NCI-H1417 treated with DMSO at 0.1 percent for 48 hours (cell line): ENCODE measurements around the gene STC2.

ENCODE experiments used
- DNase-seq: peaks from one replicate; lab custom pipeline; 2025; lab: John Stamatoyannopoulos, UW

Gene STC2

DNA sequence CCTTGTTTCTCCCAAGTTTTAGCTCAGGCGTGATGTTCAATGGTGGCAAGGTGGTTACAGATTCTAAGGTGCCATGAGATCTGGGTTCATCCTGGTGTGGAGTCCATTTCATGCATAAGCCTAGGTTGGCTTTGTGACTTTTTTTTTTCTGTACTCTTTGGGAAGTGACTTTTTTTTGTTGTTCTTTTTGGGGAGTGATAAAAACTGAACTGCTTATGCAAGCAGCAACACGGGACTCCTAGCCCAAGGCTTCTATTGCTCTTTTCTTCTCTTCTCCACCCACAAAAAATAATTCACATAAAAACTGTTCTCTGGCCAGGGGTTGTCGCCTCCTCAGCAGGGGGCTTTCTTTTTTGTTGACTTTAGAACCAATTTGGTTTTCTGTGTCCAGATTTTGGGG is 15.4 kb downstream of the STC2 start:
- DNase-seq = no peak

DNA sequence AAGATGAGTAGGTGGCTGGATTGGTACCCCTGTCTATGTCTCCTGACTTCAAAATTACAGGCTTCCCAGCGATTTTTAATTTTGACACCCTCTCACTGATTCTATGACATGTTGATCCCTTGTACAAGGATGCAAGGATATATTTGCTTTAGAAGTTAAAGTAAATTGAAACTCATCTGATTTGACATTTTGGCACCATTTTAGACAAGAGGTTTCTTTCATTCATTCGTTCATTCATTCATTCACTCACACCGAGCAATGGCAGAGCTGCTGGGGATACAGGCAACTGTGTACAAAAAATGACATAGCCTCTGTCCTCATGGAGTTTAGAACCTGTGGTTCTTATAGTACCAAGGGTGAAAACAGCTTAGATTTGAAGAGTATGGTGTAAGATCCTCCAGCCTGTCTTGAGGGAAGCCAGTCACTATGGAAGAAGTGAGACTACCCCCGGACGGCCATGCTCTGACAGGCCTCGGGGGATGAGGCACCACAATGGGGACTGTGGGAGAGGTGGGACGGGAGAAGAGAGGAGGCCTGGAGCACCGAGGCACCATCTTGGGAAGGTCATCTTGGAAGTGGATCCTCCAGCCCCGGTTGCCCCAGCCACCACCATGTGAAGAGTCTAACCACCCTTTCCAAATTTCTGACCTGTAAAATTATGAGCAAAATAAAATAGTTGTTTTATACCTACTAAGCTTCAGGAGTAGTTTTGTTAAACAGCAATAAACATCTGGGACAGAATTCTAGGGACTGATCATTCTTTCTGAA is 16.2 kb downstream of the STC2 start:
- no peak for DNase-seq

DNA sequence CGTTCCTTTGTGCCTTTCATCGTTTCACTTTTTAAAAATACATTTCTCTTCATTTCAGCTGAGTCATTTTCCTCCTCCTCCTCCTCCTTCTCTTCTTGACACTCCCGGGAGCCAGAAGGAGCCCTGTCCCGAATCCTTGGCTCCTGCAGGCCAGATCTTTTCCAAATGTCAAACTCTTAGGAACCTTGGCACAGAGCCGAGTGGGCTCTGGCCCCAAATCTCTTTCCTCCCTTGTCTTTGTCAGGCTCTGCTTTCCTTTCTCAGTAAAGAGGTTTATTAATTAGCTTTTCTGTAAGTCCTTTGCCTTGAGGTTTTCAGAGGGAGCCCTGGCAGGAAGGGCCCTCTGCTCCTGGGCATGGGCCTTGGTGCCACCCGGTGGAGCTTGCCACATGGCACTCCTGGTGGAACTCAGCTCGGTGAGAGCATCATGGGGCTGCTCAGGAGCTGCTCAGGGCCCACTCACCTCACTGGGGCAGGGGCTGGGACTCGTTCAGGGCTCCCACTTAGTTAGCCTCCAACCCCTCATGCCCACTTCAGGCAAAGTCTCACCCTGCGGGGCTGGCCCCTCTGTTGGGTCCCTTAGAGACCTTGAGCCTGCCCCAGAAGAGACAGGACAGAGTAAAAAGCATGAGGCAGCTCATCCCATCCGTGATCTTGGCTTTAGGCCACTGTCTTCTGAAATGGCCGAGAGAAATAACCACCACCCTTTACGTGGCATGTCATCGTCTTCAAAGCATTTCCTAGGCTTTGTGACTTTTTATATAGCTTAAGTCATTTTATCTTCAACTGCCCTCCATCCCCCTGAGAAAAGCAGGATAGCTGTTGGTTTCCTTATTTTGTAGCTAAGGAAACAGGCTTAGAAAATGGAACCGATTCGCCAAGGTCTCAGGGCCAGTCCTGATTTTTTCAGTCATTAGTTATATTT is 17.1 kb downstream of the STC2 start:
- DNase-seq = no peak

DNA sequence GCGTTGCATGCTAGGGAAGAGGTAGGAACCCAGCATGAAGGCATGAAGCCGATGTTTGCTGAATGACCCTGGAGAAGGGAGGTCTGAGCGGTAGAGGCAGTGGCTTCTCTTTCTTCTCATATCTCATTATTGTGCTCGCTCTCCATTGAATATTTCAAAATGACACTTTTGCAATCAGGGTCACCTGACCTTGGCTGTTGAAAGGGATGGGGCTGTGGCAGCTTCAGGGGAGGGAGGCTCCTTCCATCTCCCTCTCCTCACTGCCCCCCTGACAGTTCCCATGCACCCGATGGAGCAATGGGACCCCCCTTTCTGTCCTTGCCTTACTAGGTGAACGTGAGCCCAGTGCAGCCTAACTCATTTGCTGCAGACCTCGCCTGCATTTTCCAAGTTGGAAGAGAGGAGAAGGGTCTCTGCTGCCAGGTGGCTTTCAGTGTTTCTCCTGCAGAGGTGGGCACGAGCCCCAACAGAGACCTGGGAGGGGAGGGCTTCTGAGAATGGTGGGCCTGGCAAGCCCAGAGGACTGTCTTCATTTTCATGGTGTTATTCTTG is 17.9 kb downstream of the STC2 start:
- DNase-seq = no peak

DNA sequence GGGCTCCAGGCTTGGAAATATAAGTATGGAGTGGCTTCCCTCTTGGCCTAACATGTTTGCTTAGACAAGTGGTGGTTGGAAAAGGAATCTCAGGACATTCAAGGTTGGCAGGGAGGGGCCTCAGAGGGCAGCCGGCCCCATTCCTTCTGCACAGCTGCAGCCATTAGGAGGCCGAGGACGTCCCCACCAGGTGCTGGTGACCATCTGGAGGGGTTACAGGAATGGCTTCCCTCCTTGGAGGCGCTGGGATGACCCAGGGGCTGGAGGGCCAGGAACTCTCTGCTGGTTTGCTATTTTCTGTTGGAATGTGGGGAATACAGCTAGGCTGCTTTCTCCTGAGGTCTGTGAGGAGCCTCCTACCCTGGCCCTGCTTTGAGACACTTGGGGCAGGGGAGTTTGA is 18.5 kb downstream of the STC2 start:
- no peak for DNase-seq

DNA sequence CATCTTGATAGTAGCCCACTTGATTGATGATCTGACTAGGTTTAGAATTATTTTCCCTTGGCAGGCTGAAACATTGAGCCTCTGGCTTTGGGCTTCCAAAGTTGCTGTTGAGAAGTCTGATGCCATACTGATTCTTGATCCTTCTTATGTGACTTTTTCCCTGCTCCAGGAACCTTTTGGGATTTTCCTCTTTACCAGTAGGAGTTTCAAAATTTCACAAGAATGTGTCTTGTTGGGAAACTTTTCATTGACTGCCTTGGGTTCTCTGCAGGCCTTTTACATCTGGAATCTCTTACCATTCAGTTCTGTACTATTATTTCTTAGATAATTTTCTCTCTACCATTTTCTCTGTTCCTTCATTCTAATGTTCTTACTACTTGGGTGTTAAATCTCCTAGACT is 20.0 kb downstream of the STC2 start:
- no peak for DNase-seq

DNA sequence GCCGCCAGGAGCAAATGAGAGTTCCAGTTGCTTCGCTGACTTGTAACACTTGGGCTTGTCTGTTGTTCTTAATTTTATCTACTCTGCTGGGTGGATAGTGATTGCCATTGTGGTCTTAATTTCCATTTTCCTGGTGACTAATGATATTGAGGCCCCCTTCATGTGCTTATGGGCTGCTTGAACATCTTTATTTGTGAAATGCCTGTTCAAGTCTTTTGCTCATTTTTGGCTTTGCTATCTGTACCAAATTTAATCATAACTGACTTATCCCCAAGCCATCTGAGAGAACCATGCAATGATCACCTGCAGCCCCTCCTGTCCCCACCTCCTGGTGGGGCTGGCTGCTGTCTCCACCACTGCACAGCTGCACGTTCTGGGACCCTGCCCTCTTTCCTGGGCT is 20.5 kb downstream of the STC2 start:
- DNase-seq = no peak

DNA sequence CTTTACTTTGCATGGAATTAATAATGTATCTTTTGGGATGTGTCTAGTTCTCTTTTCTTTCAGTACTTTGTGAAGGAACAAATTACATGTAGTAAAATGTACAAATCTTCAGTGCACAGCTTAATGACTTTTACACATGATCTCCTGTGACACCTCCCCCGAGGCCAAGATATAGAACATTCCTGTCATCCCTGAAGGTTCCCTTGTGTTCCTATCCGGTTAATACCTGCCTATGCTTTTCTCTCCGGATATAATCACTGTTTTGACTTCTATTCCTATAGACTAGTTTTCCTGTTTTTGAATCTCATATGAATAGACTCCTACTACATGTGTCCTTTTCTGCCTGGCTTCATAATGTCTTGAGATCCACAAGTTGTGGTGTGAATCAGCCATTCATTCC is 21.5 kb downstream of the STC2 start:
- DNase-seq = no peak

DNA sequence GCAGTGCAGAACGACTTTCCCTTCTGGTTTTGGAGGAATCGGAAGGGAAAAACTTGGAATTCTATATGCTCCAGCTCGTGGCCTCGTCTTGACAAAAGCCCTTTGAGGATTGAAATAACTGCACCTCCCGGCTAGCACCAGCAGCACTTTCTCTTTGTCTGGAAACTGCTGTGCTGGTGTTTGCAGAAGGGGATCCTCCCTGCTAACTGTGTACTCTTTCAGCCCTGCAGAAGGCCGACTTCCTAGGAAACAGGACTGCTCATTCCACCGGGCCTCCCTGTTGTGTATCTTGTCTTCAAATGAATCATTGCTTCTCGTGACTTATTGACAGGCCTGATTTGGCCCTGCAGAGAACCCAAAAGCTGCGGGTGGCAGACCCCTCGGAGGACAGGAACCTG is 23.6 kb downstream of the STC2 start:
- DNase-seq = no peak

DNA sequence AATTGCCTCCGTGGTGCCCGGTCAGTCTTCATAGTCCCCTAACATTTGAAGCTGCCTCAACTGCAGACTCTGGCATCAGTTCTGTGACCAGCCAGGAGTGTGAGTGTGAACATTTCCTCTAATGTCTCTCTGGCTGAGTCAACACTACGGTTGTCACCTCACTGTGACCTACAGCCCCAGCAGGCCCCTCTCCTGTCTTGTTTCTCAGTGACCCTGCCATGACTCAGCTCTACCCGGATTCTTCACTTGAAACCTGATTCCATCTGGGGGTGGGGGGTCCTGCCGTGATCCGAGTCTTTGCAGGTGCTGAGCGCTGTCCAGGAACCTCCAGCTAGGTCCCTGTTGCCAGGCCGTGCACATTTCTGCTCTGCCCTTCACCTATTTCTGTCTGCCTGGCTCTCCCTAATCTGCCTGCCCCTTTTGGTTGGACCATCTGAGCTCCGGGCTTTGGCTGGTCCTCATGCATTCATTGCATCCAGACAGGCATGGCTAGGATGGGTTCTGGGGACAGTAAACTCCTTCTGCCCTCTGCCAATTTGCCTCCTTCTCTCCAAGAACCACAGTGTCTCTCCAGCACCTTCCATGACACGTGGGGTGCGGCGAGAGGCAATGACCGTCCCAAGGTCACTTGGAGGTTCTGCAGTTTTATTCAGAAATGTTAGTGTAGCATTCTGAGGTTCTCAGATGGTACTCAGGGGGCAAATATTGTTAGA is 24.2 kb downstream of the STC2 start:
- no peak for DNase-seq

DNA sequence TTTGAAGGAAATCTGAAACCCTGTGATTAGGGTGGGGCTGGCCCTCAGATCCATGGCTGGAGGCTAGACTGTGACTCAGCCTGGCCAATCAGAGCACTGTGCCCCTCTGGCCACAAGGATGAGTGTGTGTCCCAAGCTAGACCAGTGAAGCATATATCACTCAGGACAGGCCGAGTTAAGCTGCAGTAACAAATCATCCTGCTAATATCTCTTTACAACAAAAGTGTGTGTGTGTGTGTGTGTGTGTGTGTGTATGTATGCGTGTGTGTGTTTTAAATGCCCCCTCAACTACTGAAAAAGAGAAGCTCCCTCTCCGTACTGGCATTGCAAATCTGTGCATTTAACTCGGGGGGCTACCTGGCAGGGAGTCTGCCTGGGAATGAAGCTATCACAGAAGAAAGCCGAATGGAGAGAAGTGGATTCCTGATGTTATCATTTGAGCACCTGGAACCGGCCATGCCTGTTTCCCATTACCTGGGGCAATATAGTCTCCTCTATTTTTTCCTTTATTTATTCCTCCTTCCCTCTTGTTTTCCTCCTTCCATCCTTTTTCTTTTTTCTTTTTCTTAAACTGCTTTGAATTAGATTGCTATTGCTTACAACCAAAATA is 25.6 kb downstream of the STC2 start:
- DNase-seq = no peak

DNA sequence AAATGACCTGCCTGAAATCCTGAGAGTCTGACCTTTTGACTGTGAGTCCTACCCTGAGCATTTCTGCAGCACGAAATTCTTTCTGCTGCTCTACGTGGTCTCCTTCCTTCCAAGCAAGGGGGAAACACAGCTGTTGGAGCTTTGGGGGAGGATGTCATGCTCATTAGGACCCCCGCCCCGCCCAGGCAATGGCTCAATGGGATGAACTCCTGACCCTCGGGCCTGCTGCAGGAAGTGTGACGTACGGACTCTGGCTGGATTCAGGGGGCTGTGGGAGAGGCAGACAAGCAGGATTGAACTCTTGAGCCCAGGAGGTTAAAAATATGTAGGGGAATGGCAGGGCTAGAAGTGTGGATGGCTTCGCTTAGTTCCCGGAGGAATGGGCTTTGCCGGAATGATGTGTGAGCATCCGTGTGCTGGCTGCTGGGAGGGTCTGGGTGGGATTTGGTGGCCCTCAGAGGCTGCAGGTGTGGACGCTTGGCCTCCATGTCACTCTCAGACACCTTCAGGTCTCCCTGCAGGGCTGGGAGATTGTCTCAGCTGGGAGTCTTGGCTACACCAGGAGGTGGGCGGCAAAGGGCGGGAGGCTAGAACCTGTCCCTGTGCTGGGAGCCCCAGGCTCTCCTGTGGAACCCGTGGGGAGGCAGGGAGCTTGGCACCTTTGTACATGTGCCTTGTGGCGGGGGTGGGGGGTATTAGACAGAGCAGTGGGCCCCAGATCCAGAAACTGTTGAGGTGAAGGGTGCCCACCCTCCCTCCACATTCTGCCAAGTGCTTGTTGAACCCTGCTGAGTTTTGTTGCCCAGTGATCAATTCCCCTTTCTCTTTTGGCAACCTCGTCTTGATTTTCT is 26.3 kb downstream of the STC2 start:
- no peak for DNase-seq

DNA sequence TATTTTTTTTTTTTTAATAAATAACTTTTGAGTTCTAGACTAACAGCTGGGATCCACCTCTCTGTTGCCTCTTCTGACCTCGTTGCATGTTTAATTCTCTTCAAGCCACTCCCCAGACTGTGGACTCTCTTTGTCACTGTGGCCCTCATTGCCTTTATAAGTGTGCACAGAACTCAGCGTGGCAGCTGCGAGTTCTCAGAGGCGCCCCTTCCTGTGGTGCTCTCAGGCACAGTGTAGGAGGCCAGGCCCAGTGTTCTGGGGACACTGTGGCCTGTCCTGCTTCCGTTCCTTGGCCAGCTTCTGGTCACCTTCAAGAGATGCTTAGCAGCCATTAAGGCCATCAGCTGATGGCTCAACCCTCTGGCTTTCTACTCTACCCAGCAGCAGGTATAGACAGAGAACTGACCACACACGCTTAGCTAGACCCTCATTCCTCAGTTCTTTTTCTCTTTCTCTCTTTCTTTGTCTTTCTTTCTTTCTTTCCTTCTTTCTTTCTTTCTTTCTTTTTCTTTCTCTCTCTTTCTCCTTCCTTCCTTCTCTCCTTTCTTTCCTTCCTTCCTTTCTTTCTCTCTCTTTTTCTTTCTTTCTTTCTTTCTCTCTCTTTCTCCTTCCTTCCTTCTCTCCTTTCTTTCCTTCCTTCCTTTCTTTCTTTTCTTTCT is 27.7 kb downstream of the STC2 start:
- no peak for DNase-seq

DNA sequence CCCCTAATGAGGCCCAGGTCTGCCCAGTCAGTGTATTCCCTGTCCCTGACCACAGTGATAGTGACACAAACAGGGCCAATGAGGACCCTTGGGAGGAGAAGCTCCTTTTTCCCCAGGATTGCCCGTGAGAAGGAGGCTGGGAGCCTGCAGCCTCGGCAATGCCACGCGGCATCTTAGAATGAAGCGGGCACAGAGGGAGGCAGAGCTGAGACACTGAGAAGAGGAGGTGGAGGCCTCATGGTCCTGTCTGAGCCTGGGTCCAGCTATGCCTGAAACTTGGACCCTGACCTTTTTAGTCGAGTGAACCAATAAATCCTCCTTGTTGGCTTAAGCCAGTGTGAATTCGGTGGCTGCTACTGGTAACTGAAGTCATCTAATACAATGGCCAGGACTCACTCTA is 28.4 kb downstream of the STC2 start:
- no peak for DNase-seq

DNA sequence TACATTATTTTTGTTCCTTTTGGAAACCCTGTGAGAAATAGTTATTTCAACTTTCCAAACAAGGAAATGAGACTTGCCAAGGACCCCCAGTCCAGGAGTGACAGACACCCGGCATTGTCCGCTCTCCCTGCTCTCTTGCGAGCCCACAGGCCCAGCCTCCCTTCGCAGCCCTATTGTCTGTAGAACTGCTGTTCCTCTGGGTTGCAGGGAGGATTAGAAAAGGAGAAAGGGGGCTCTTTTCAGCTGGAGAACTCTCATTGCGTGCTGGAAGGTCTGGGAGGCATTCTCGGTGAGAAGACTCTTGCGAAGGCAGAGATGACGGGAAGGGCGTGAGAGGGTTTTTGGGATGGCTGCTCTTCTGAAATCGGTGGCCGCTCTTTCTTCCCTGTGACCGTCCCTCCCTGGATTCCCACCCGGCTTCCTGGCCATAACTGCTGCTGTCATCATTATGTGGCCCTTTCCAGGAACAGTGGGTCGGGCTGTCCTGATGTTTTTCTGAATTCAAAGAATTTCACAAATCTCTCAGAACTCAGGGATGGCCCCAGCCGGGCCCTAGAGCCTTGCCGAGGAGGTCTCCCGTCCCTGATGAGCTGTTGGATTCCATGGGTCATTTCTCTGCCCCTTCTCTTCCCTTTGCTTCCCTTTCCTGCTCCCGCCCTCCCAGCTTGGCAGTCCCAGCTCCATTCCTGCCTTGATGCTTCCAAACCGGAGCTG is 29.8 kb downstream of the STC2 start:
- no peak for DNase-seq

DNA sequence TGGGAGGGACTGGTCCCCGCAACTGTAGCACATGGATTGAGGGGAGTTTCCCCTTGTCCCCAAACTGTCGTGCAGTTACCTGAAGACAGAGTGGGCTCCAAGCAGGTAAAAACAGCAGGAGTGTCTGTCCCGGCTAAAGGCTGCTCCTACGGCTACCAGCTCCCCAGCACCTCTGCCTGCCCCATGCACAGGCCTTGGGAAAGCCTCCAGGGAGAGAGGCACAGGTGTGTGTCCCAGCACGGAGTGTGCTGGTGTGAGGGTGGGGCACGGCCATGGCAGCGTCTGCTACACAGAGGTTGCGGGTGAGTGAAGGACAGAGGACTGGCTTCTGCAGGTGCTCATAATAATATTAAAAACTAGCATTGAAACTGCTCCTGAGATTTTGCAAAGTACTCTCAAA is 30.4 kb downstream of the STC2 start:
- DNase-seq = no peak

DNA sequence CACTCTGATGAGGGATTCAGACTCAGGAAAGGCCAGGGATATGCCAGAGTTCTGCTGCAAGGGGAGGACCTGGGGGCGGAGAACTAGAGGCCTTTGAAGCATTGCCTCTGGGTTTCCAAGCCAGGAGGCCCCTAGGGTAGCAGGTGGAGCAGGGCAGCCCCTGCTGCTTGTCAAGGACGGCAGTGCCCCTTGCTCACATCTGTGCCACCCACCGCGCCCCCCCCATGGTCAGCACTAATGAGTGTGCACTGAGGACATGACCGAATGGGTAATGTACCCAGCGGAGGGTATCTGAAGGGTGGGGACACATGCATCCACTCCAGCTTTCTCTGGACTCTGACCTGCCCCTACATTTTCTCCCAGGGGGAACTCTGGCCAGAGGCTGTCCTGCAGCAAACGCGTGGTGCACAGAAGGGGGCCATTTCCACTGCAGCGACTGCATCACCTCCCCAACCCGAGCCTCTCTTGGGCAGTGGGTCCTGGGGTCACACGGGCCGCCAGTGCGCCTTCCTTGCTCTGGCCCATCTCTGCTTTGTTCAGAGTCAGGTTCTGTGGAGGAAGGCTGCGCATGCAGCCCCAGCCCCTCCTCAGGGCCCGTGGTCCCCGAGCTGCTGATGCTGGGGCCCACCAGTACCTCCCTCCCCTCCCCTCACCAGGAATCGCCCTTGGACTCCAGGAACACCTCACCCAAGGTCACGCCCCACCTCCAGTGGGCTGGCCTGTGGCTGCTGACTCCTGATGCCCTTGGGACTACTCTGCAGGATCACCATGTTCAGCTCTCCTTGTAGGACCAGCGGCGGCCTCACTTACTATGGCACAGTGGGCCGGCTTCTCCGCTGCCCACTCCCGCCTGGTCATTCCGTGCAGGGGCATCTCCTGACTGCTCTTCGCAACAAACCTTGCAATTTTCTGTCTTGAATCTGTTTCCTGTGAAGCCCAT is 31.2 kb downstream of the STC2 start:
- no peak for DNase-seq

DNA sequence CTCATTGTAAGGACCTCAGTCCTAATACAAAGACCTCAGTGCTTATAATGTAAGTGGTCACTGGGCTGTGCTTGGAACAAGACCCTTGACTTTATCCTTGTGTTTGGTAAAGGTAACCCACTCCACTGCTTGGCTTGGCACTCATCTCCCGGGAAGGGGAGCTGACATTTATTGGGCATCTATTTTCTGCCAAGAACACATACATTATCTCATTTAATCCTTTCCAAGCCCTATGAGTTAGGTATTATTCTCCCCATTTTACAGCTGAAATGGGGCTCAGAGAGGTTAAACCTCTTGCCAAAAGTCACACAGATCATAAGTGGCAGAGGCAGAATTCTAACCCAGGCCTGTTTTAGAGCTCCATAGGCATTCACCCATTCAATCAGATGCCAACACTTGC is 32.4 kb downstream of the STC2 start:
- no peak for DNase-seq
